Natural killer cell (primary cell): ENCODE data around the gene PRKG1. TPM values are rescaled to one million over a fixed set of nuclear protein-coding genes. Genes with fewer than 3 reads are reported as not detected.

Experiments used
- ATAC-seq, 3 donors: fragments of 150-1000 bp in 2 of 3; fragments of 200-7000 bp in 1 of 3; cut with Tn5 transposase; 1 replicate in 1 of 3; 2 replicates in 2 of 3; pipeline ENCODE4 v1.10.0; 2021; ENCODE audit warnings: mild to moderate bottlenecking in 2 of 3, moderate library complexity in 2 of 3
- DNase-seq, 2 donors: peaks; one replicate each; pipeline versions ENCODE4 v3.0.0 to v3.0.0-alpha.2; 2013 to 2021; ENCODE audit warnings: mixed read lengths in 1 of 2
- H3K27ac ChIP-seq: one replicate; pipeline ENCODE4 v1.5.1; 2013; ENCODE audit warnings: mild to moderate bottlenecking, low read length
- H3K27me3 ChIP-seq: one replicate; pipeline ENCODE4 v1.6.1; 2013; ENCODE audit warnings: low read length; ENCODE audit not compliant: control insufficient read depth, insufficient read depth
- H3K36me3 ChIP-seq: one replicate; pipeline ENCODE4 v1.6.1; 2013; ENCODE audit warnings: low read length; ENCODE audit not compliant: control insufficient read depth, insufficient read depth
- H3K4me1 ChIP-seq: one replicate; pipeline ENCODE4 v1.6.1; 2013; ENCODE audit warnings: low read length; ENCODE audit not compliant: control insufficient read depth, insufficient read depth
- H3K4me3 ChIP-seq: one replicate; pipeline ENCODE4 v1.5.1; 2013; ENCODE audit warnings: low read length
- H3K9me3 ChIP-seq: one replicate; pipeline ENCODE4 v1.6.1; 2013; ENCODE audit warnings: low read length; ENCODE audit not compliant: control insufficient read depth, insufficient read depth
- H3K27ac Mint-ChIP-seq, 2 donors: one replicate each; pipeline ENCODE4 v1.8.0; 2022; ENCODE audit warnings: mild to moderate bottlenecking in 2 of 2, mixed read lengths in 2 of 2, moderate library complexity in 1 of 2
- H3K27me3 Mint-ChIP-seq, 2 donors: one replicate each; pipeline ENCODE4 v1.8.0; 2022; ENCODE audit warnings: low read depth in 2 of 2, mixed read lengths in 2 of 2
- H3K36me3 Mint-ChIP-seq: one replicate; pipeline ENCODE4 v1.8.0; 2022; ENCODE audit warnings: mixed read lengths
- H3K4me1 Mint-ChIP-seq, 2 donors: one replicate each; pipeline ENCODE4 v1.8.0; 2022; ENCODE audit warnings: mixed read lengths in 2 of 2
- H3K4me3 Mint-ChIP-seq: one replicate; pipeline ENCODE4 v1.8.0; 2022; ENCODE audit warnings: mild to moderate bottlenecking, moderate library complexity, mixed read lengths
- H3K9me3 Mint-ChIP-seq, 2 donors: one replicate each; pipeline ENCODE4 v1.8.0; 2022; ENCODE audit warnings: mixed read lengths in 2 of 2
- CTCF ChIP-seq: fragments of 200-600 bp; IDR thresholded peaks from one replicate; pipeline ENCODE4 v1.8.0; 2022; ENCODE audit warnings: antibody characterized with exemption
- WGBS: methylation state at CpG from one replicate; pipeline ENCODE4 v1.1.7; 2013; ENCODE audit warnings: missing lambda C conversion rate; ENCODE audit not compliant: insufficient coverage; 5-methylcytosine and 5-hydroxymethylcytosine counted together
- intact Hi-C: fragments of 100-400 bp; cut with micrococcal nuclease; formaldehyde crosslinking; loops from one replicate; pipeline ENCODE4 v1.14.2; 2022
- total RNA-seq, 4 donors: library from RNA; stranded (reverse); fragments of 120-200 nt in 1 of 4; gene quantifications; one replicate each; pipeline versions ENCODE4 v1.2.3 to v1.2.4, GENCODE V29; 2013 to 2022

PRKG1 gene
- total RNA-seq, 3 donors from 2014 or later (not counting 1 experiment from before 2014, with no cell fraction given): 0.23 to 0.41 (median 0.35) TPM

- Histone ChIP-seq H3K9me3 (no peaks in the 10 kb centered on the region), H3K27ac (no peak overlapping the region), H3K4me1 (no peaks in the 10 kb centered on the region), H3K36me3 (no peaks in the 10 kb centered on the region), H3K4me3 (no peak overlapping the region), H3K27me3 (no peaks in the 10 kb centered on the region)
- intact Hi-C loops: no loop called here
- ATAC-seq: no peak
- no peaks in the 10 kb centered on the region for H3K4me1 Mint-ChIP-seq
- H3K9me3 Mint-ChIP-seq: peaks cover 0 to 2% of the 10 kb centered on the region in 2 donors
- no peaks in the 10 kb centered on the region for H3K27me3 Mint-ChIP-seq
- H3K36me3 Mint-ChIP-seq: no peaks in the 10 kb centered on the region
- no peak overlapping the region for H3K4me3 Mint-ChIP-seq
- WGBS: 82% methylated on average over 3 of the region's 3 CpGs
- TF ChIP-seq CTCF: no peak
- DNase-seq: no peak
- no peak overlapping the region for H3K27ac Mint-ChIP-seq
These were observed 898.6 kb downstream of the PRKG1 start for GRCh38 chr10:51972733-51973346.

- no peak for TF ChIP-seq CTCF
- Histone ChIP-seq H3K4me3 (no peak overlapping the region), H3K27me3 (no peaks in the 10 kb centered on the region), H3K27ac (no peak overlapping the region), H3K36me3 (no peaks in the 10 kb centered on the region), H3K4me1 (no peaks in the 10 kb centered on the region), H3K9me3 (no peaks in the 10 kb centered on the region)
- Mint-ChIP-seq H3K27me3 (no peaks in the 10 kb centered on the region), H3K27ac (no peak overlapping the region), H3K4me3 (no peak overlapping the region), H3K36me3 (no peaks in the 10 kb centered on the region), H3K4me1 (no peaks in the 10 kb centered on the region), H3K9me3 (peaks cover 10 to 13% of the 10 kb centered on the region in 2 donors)
- DNase-seq: no peak
- no peak for ATAC-seq
- intact Hi-C loops: no loop called here
These were observed 906.5 kb downstream of the PRKG1 start for GRCh38 chr10:51980752-51981151.

- H3K27me3 Mint-ChIP-seq: no peaks in the 10 kb centered on the region
- no peak overlapping the region for H3K4me3 Mint-ChIP-seq
These were observed 907.4 kb downstream of the PRKG1 start for GRCh38 chr10:51981731-51982130.

More at GRCh38 chr10:51981731-51982130, 907.4 kb downstream of the PRKG1 start:
- DNase-seq (no peak), ATAC-seq (no peak)
- Mint-ChIP-seq H3K36me3 (no peaks in the 10 kb centered on the region), H3K4me1 (no peaks in the 10 kb centered on the region), H3K27ac (no peak overlapping the region), H3K9me3 (peaks cover 10 to 13% of the 10 kb centered on the region in 2 donors)
- no peak for TF ChIP-seq CTCF
- Histone ChIP-seq H3K27me3 (no peaks in the 10 kb centered on the region), H3K4me3 (no peak overlapping the region), H3K36me3 (no peaks in the 10 kb centered on the region), H3K4me1 (no peaks in the 10 kb centered on the region), H3K9me3 (no peaks in the 10 kb centered on the region), H3K27ac (no peak overlapping the region)
- intact Hi-C loops: no loop called here
- WGBS: 80% methylated on average over 1 of the region's 1 CpG
